Progenitor cell of endocrine pancreas (in vitro differentiated cells): ENCODE measurements around the gene TIAM2. TPM values are rescaled to one million over a fixed set of nuclear protein-coding genes. Genes with fewer than 3 reads are reported as not detected.

Experiments used
- DNase-seq: peaks from one replicate; pipeline ENCODE4 v3.0.0; 2021; ENCODE audit warnings: low spot score; ENCODE audit not compliant: unreplicated experiment
- H3K27ac Mint-ChIP-seq: 2 replicates; pipeline ENCODE4 v1.8.0; 2021; ENCODE audit warnings: mild to moderate bottlenecking, moderate library complexity, mixed read lengths
- H3K27me3 Mint-ChIP-seq: 2 replicates; pipeline ENCODE4 v1.8.0; 2021; ENCODE audit warnings: mixed read lengths
- H3K36me3 Mint-ChIP-seq: 2 replicates; pipeline ENCODE4 v1.8.0; 2022; ENCODE audit warnings: mixed read lengths; ENCODE audit not compliant: insufficient read depth
- H3K4me1 Mint-ChIP-seq: 2 replicates; pipeline ENCODE4 v1.8.0; 2021; ENCODE audit warnings: low read depth, mixed read lengths
- H3K4me3 Mint-ChIP-seq: 2 replicates; pipeline ENCODE4 v1.8.0; 2021; ENCODE audit warnings: low read depth, mild to moderate bottlenecking, moderate library complexity, mixed read lengths
- H3K9me3 Mint-ChIP-seq: 2 replicates; pipeline ENCODE4 v1.8.0; 2021; ENCODE audit warnings: low read depth, mixed read lengths
- total RNA-seq: library from RNA; stranded (reverse); gene quantifications from 2 replicates; pipeline ENCODE4 v1.2.1, GENCODE V29; 2021
- TF ChIP-seq, protein P1 (sequence below): fragments of 200-600 bp; sonication (generic); IDR thresholded peaks from one replicate; pipeline ENCODE4 v1.5.0; 2021; ENCODE audit warnings: antibody characterized with exemption, mild to moderate bottlenecking; ENCODE audit not compliant: unreplicated experiment

Gene TIAM2
- total RNA-seq, 1 donor from 2014 or later = 14.3 TPM

DNA sequence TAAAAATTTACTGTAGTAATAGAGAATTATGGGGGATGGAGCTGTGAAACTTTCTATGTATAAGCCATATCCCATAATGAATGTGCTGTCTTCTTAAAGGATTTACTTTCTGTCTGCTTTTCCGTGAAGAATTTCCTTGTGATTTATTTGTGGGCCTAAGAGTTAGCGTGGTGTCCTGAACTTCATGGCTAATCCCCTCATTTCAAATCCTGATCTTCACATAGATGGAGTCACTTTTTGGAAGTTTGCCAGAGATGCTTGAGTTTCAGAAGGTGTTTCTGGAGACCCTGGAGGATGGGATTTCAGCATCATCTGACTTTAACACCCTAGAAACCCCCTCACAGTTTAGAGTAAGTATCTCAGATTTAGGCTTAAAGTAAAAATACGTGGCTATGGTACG lies 249.3 kb downstream of the TIAM2 start:
- TF ChIP-seq, protein P1, sequence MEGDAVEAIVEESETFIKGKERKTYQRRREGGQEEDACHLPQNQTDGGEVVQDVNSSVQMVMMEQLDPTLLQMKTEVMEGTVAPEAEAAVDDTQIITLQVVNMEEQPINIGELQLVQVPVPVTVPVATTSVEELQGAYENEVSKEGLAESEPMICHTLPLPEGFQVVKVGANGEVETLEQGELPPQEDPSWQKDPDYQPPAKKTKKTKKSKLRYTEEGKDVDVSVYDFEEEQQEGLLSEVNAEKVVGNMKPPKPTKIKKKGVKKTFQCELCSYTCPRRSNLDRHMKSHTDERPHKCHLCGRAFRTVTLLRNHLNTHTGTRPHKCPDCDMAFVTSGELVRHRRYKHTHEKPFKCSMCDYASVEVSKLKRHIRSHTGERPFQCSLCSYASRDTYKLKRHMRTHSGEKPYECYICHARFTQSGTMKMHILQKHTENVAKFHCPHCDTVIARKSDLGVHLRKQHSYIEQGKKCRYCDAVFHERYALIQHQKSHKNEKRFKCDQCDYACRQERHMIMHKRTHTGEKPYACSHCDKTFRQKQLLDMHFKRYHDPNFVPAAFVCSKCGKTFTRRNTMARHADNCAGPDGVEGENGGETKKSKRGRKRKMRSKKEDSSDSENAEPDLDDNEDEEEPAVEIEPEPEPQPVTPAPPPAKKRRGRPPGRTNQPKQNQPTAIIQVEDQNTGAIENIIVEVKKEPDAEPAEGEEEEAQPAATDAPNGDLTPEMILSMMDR = no peak
- Mint-ChIP-seq H3K4me3 (no peak overlapping the region), H3K27me3 (no peaks in the 10 kb centered on the region), H3K36me3 (peaks cover 12% of the 10 kb centered on the region), H3K9me3 (no peaks in the 10 kb centered on the region), H3K27ac (no peak overlapping the region), H3K4me1 (no peaks in the 10 kb centered on the region)
- DNase-seq = no peak

DNA sequence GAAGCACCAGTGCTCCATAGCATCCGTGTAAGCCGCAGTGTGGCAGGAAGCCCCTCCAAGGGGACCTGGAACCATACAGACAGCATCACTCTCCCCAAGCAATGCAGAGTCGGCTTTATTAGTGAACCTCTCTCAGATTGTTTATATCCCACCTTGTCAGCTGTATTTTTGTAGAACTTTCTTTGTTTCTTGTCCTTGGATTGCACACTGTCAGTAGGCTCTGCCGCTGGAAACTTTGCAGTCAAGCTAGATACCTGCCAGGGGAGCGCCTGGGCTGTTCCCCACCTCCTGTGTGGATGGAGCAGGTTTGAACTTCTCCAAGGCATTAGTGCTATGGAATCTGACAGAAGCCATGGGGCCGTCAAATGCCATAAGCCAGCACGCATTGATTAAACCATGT lies 250.1 kb downstream of the TIAM2 start:
- no peak overlapping the region for H3K4me3 Mint-ChIP-seq
- TF ChIP-seq, protein P1 = no peak
- no peaks in the 10 kb centered on the region for H3K9me3 Mint-ChIP-seq
- H3K27ac Mint-ChIP-seq = no peak overlapping the region
- peaks cover 12% of the 10 kb centered on the region for H3K36me3 Mint-ChIP-seq
- no peaks in the 10 kb centered on the region for H3K27me3 Mint-ChIP-seq
- DNase-seq = no peak
- H3K4me1 Mint-ChIP-seq = no peaks in the 10 kb centered on the region

DNA sequence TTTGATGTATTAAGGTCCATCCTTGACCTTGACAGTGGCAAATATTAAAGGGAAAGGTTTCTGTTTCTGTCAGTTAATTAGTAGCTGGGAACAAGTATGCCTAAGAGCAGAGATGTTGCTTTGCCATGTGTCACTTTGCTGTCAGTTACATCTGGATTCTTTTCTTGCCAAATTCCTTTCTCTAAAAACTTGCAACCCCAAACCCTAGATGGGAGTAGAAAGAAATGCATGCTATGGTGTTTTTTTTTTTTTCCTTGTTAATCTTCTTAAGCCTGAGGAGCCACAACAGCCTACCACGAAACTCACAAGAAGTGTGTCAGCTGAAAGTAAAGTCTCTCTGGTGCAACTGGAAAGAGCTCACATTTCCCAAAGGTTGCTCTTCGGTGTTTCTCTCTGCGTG lies 250.7 kb downstream of the TIAM2 start:
- DNase-seq = no peak
- H3K27me3 Mint-ChIP-seq = no peaks in the 10 kb centered on the region
- H3K36me3 Mint-ChIP-seq = peaks cover 7% of the 10 kb centered on the region
- H3K4me1 Mint-ChIP-seq = no peaks in the 10 kb centered on the region
- no peaks in the 10 kb centered on the region for H3K9me3 Mint-ChIP-seq
- H3K4me3 Mint-ChIP-seq = no peak overlapping the region
- TF ChIP-seq, protein P1 = no peak
- peak overlapping the region; percentile 39 for H3K27ac Mint-ChIP-seq

DNA sequence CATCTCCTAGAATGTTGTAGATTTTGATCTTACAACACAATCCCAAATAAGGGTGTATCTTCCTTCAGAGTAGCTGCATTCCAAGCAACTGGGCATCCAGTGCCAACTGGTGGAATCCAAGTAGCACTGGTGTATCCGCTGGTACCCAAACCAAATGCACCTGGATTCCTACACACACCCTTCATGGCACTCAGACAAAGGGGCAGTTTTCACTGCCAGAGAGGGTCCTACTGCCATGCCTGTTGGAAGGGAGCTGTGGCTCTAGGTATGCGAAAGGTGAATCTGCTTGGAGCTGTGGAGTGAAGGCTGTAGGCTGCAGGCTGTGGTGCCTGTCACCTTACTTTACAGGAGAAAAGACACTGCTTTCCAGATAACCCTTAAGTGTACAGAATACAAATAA lies 251.7 kb downstream of the TIAM2 start:
- Mint-ChIP-seq H3K27me3 (no peaks in the 10 kb centered on the region), H3K4me3 (no peak overlapping the region), H3K27ac (no peak overlapping the region), H3K9me3 (no peaks in the 10 kb centered on the region), H3K4me1 (no peaks in the 10 kb centered on the region), H3K36me3 (peaks cover 7% of the 10 kb centered on the region)
- no peak for DNase-seq
- TF ChIP-seq, protein P1 = no peak

DNA sequence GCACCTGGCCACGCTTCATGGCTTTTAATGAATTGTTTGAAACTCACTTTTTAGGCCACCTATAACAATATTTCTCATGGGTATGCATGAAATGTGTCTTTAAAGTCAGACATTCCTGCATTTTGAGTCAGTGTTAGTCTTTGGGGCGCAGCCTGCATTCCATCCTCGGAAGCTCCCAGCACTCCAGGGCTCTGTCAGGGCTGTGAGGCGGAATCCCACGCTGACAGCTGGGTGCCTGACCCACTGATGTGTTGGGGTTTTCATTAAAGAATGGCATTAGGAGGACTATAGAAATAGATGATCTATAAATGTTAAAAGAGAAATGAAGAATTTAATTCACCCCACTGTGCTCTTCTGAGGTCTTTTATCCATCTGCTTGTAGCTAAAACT lies 252.5 kb downstream of the TIAM2 start:
- DNase-seq = no peak
- Mint-ChIP-seq H3K9me3 (no peaks in the 10 kb centered on the region), H3K27me3 (no peaks in the 10 kb centered on the region), H3K4me1 (no peaks in the 10 kb centered on the region), H3K36me3 (peaks cover 7% of the 10 kb centered on the region), H3K27ac (peak overlapping the region; percentile 56), H3K4me3 (no peak overlapping the region)
- TF ChIP-seq, protein P1 = no peak
